Hepatocyte (in vitro differentiated cells): Measurements from ENCODE around the gene AGAP2.

ENCODE experiments used
- CTCF ChIP-seq: fragments of 200-600 bp; sonication (generic); IDR thresholded peaks from 2 replicates; pipeline ENCODE4 v1.5.1; 2016; ENCODE audit warnings: antibody characterized with exemption, mild to moderate bottlenecking; ENCODE audit not compliant: poor library complexity
- EZH2 ChIP-seq: fragments of 200-600 bp; sonication (generic); IDR thresholded peaks from 2 replicates; pipeline ENCODE4 v1.6.1; 2016; ENCODE audit warnings: antibody characterized with exemption, mild to moderate bottlenecking, borderline replicate concordance
- EZH2phosphoT487 ChIP-seq: fragments of 200-600 bp; sonication (generic); IDR thresholded peaks from one replicate; pipeline ENCODE4 v1.6.1; 2018; ENCODE audit warnings: antibody characterized with exemption, mild to moderate bottlenecking, low read depth, moderate library complexity; ENCODE audit not compliant: unreplicated experiment, severe bottlenecking

GRCh38 chr12:57783861-57784260, 45.3 kb upstream of the AGAP2 start:
- TF ChIP-seq CTCF (no peak), EZH2 (no peak), EZH2phosphoT487 (no peak)
